ENCODE data around the gene TUBG2.
"Not testable (repeated sequence)": the region's sequence is repeated elsewhere in the genome, so short reads cannot be mapped to it uniquely, and the experiment has no call there.

Gene TUBG2

GRCh38 chr17:42659079-42659931 is at the start of gene TUBG2:
Gene TUBG2 (plus strand): TSS chr17:42659284. CDS start chr17:42659504, 220 bp downstream.
- peak; percentile 86 for DNase-seq

- DNase-seq: peak; percentile 59
Measured at GRCh38 chr17:42609814-42610801, 49.0 kb upstream of the TUBG2 start.

GRCh38 chr17:42612013-42612412 is 47.1 kb upstream of the TUBG2 start:
- no peak for DNase-seq

GRCh38 chr17:42613699-42614295 is 45.3 kb upstream of the TUBG2 start:
- DNase-seq: no peak

- peak; percentile 92 for DNase-seq
Measured at GRCh38 chr17:42617956-42618431, 41.1 kb upstream of the TUBG2 start.

GRCh38 chr17:42618442-42619150 is 40.5 kb upstream of the TUBG2 start:
- peak; percentile 79 for DNase-seq

- DNase-seq: not testable (repeated sequence)
Measured at GRCh38 chr17:42621987-42622386, 37.1 kb upstream of the TUBG2 start.

- peak; percentile 75 for DNase-seq
Measured at GRCh38 chr17:42623271-42623670, 35.8 kb upstream of the TUBG2 start.

- DNase-seq: peak; percentile 95
Measured at GRCh38 chr17:42623732-42624596, 35.1 kb upstream of the TUBG2 start.

- not testable (repeated sequence) for DNase-seq
Measured at GRCh38 chr17:42627032-42627764, 31.9 kb upstream of the TUBG2 start.

GRCh38 chr17:42629411-42630009 is 29.6 kb upstream of the TUBG2 start:
- DNase-seq: peak; percentile 96

GRCh38 chr17:42632949-42633444 is 26.1 kb upstream of the TUBG2 start:
- DNase-seq: peak; percentile 86

GRCh38 chr17:42639525-42640113 is 19.5 kb upstream of the TUBG2 start:
- DNase-seq: peak; percentile 52

- DNase-seq: peak; percentile 98
Measured at GRCh38 chr17:42640121-42640520, 19.0 kb upstream of the TUBG2 start.

GRCh38 chr17:42642336-42642735 is 16.7 kb upstream of the TUBG2 start:
- no peak for DNase-seq

GRCh38 chr17:42647778-42648177 is 11.3 kb upstream of the TUBG2 start:
- DNase-seq: peak; percentile 45

GRCh38 chr17:42651392-42651791 is 7.7 kb upstream of the TUBG2 start:
- DNase-seq: no peak

- peak; percentile 38 for DNase-seq
Measured at GRCh38 chr17:42653179-42654124, 5.6 kb upstream of the TUBG2 start.

Measured in hematopoietic multipotent progenitor cell treated with erythropoietin and hydrocortisone succinate and interleukin-3 and kit ligand, for 6 days (in vitro differentiated cells).